Measurements from ENCODE around the gene CNGB1.
"Not testable (repeated sequence)": the region's sequence is repeated elsewhere in the genome, so short reads cannot be mapped to it uniquely, and the experiment has no call there.

The CNGB1 gene

GRCh38 chr16:57950382-57950781 lies 20.5 kb downstream of the CNGB1 start:
- no peak for DNase-seq

- DNase-seq = no peak
Measured at GRCh38 chr16:57949595-57950238, 21.2 kb downstream of the CNGB1 start.

- DNase-seq = no peak
Measured at GRCh38 chr16:57949013-57949412, 21.9 kb downstream of the CNGB1 start.

GRCh38 chr16:57948027-57948426 lies 22.9 kb downstream of the CNGB1 start:
- no peak for DNase-seq

GRCh38 chr16:57947261-57947660 lies 23.7 kb downstream of the CNGB1 start:
- no peak for DNase-seq

- no peak for DNase-seq
Measured at GRCh38 chr16:57946181-57946801, 24.6 kb downstream of the CNGB1 start.

- DNase-seq = no peak
Measured at GRCh38 chr16:57945740-57946138, 25.2 kb downstream of the CNGB1 start.

GRCh38 chr16:57944970-57945739 lies 25.8 kb downstream of the CNGB1 start:
- no peak for DNase-seq

- not testable (repeated sequence) for DNase-seq
Measured at GRCh38 chr16:57943381-57943780, 27.5 kb downstream of the CNGB1 start.

- DNase-seq = not testable (repeated sequence)
Measured at GRCh38 chr16:57941901-57942300, 29.0 kb downstream of the CNGB1 start.

- no peak for DNase-seq
Measured at GRCh38 chr16:57941016-57941664, 29.8 kb downstream of the CNGB1 start.

GRCh38 chr16:57940382-57940966 lies 30.5 kb downstream of the CNGB1 start:
- no peak for DNase-seq

- DNase-seq = no peak
Measured at GRCh38 chr16:57939872-57940224, 31.1 kb downstream of the CNGB1 start.

GRCh38 chr16:57938936-57939871 lies 31.7 kb downstream of the CNGB1 start:
- no peak for DNase-seq

- no peak for DNase-seq
Measured at GRCh38 chr16:57938484-57938883, 32.4 kb downstream of the CNGB1 start.

- DNase-seq = no peak
Measured at GRCh38 chr16:57937861-57938260, 33.1 kb downstream of the CNGB1 start.

- DNase-seq = no peak
Measured at GRCh38 chr16:57935904-57936303, 35.0 kb downstream of the CNGB1 start.

- no peak for DNase-seq
Measured at GRCh38 chr16:57930533-57930932, 40.4 kb downstream of the CNGB1 start.

- DNase-seq = no peak
Measured at GRCh38 chr16:57929250-57929649, 41.7 kb downstream of the CNGB1 start.

- DNase-seq = no peak
Measured at GRCh38 chr16:57926041-57926440, 44.9 kb downstream of the CNGB1 start.

GRCh38 chr16:57925310-57925709 lies 45.6 kb downstream of the CNGB1 start:
- DNase-seq = no peak

GRCh38 chr16:57924514-57924913 lies 46.4 kb downstream of the CNGB1 start:
- DNase-seq = no peak

Measured in amniotic stem cell (primary cell).